Neural progenitor cell (in vitro differentiated cells): ENCODE results near the gene GABRR1. TPM values are rescaled to one million over a fixed set of nuclear protein-coding genes. Genes with fewer than 3 reads are reported as not detected.
"Not testable (repeated sequence)": the region's sequence is repeated elsewhere in the genome, so short reads cannot be mapped to it uniquely, and the experiment has no call there.

Experiments
- DNase-seq: peaks from one replicate; pipeline ENCODE4 v3.0.0-alpha.2; 2016; ENCODE audit warnings: low spot score
- H2AFZ ChIP-seq: fragments of 200-600 bp; sonication (generic); replicated peaks from 2 replicates; pipeline ENCODE4 v1.6.1; 2016; ENCODE audit warnings: antibody characterized with exemption
- H3F3A ChIP-seq: fragments of 200-600 bp; sonication (generic); 2 replicates; pipeline ENCODE4 v1.6.1; 2016; ENCODE audit warnings: antibody characterized with exemption, low read depth
- H3K27ac ChIP-seq: fragments of 200-600 bp; sonication (generic); 2 replicates; pipeline ENCODE4 v1.5.1; 2016; ENCODE audit warnings: mild to moderate bottlenecking
- H3K27me3 ChIP-seq: fragments of 200-600 bp; sonication (generic); 2 replicates; pipeline ENCODE4 v1.6.1; 2016; ENCODE audit warnings: mild to moderate bottlenecking, moderate library complexity
- H3K36me3 ChIP-seq: fragments of 200-600 bp; sonication (generic); 2 replicates; pipeline ENCODE4 v1.5.1; 2016
- H3K4me1 ChIP-seq: fragments of 200-600 bp; sonication (generic); 2 replicates; pipeline ENCODE4 v1.6.1; 2016; ENCODE audit warnings: mixed run types
- H3K4me2 ChIP-seq: fragments of 200-600 bp; sonication (generic); 2 replicates; pipeline ENCODE4 v1.6.1; 2016
- H3K4me3 ChIP-seq: fragments of 200-600 bp; sonication (generic); 2 replicates; pipeline ENCODE4 v1.5.1; 2016
- H3K79me2 ChIP-seq: fragments of 200-600 bp; sonication (generic); 2 replicates; pipeline ENCODE4 v1.6.1; 2016; ENCODE audit warnings: low read depth
- H3K9ac ChIP-seq: fragments of 200-600 bp; sonication (generic); 2 replicates; pipeline ENCODE4 v1.6.1; 2016
- H3K9me3 ChIP-seq: fragments of 200-600 bp; sonication (generic); 2 replicates; pipeline ENCODE4 v1.5.1; 2016; ENCODE audit warnings: low read depth
- H4K20me1 ChIP-seq: fragments of 200-600 bp; sonication (generic); 2 replicates; pipeline ENCODE4 v1.6.1; 2016; ENCODE audit warnings: low read depth
- H3K27ac Mint-ChIP-seq: 3 replicates; pipeline ENCODE4 v1.8.0; 2021; ENCODE audit warnings: mixed read lengths
- H3K27me3 Mint-ChIP-seq: 2 replicates; pipeline ENCODE4 v1.8.0; 2022; ENCODE audit warnings: low read depth, mild to moderate bottlenecking, inconsistent platforms, moderate library complexity, mixed read lengths; ENCODE audit not compliant: insufficient read depth
- H3K36me3 Mint-ChIP-seq: 3 replicates; pipeline ENCODE4 v1.8.0; 2021; ENCODE audit warnings: mixed read lengths
- H3K4me1 Mint-ChIP-seq: 3 replicates; pipeline ENCODE4 v1.8.0; 2021; ENCODE audit warnings: mixed read lengths
- H3K4me3 Mint-ChIP-seq: 3 replicates; pipeline ENCODE4 v1.8.0; 2021; ENCODE audit warnings: mild to moderate bottlenecking, moderate library complexity, mixed read lengths
- H3K9me3 Mint-ChIP-seq: 3 replicates; pipeline ENCODE4 v1.8.0; 2020; ENCODE audit warnings: mixed read lengths
- EZH2 ChIP-seq: fragments of 200-600 bp; sonication (generic); IDR thresholded peaks from 2 replicates; pipeline ENCODE4 v1.6.1; 2017; ENCODE audit warnings: antibody characterized with exemption, mild to moderate bottlenecking, moderate library complexity
- EZH2phosphoT487 ChIP-seq: fragments of 200-600 bp; sonication (generic); IDR thresholded peaks from 2 replicates; pipeline ENCODE4 v1.6.1; 2017; ENCODE audit warnings: antibody characterized with exemption
- total RNA-seq: library from RNA; depleted of rRNA; stranded (reverse); fragments of >200 nt; gene quantifications from 2 replicates; pipeline ENCODE4 v1.2.3, GENCODE V29; 2015; ENCODE audit warnings: low replicate concordance
- TF ChIP-seq, protein P1 (sequence below): fragments of 200-600 bp; sonication (generic); IDR thresholded peaks from 2 replicates; pipeline ENCODE4 v1.5.1; 2017; ENCODE audit warnings: antibody characterized with exemption, mild to moderate bottlenecking

Gene GABRR1
- total RNA-seq, 1 donor from 2014 or later = not detected

DNA sequence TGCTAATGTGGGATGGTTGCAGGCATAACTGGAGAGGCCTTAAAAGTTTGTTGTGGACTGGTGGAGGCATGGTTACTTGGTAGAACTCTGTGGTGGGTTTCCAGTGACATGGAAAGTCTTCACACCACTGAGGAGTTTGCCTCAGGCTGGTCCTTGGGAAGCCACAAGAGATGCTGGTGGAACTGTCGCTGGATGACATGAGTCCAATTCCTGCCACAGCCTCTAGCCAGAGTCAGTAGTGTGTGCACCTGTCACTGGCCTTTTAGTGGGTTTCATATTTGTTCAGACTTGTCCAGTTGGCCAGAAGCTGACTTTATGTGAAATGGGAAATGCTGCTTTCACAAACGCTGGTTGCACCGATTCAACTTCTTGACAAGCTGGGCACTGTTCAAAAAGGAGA, 85.6 kb downstream of the GABRR1 start:
- TF ChIP-seq, protein P1, sequence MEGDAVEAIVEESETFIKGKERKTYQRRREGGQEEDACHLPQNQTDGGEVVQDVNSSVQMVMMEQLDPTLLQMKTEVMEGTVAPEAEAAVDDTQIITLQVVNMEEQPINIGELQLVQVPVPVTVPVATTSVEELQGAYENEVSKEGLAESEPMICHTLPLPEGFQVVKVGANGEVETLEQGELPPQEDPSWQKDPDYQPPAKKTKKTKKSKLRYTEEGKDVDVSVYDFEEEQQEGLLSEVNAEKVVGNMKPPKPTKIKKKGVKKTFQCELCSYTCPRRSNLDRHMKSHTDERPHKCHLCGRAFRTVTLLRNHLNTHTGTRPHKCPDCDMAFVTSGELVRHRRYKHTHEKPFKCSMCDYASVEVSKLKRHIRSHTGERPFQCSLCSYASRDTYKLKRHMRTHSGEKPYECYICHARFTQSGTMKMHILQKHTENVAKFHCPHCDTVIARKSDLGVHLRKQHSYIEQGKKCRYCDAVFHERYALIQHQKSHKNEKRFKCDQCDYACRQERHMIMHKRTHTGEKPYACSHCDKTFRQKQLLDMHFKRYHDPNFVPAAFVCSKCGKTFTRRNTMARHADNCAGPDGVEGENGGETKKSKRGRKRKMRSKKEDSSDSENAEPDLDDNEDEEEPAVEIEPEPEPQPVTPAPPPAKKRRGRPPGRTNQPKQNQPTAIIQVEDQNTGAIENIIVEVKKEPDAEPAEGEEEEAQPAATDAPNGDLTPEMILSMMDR = no peak
- TF ChIP-seq EZH2phosphoT487 = no peak
- TF ChIP-seq EZH2 = no peak
- Histone ChIP-seq H3K27ac (no peak overlapping the region), H2AFZ (no peak overlapping the region), H3K79me2 (no peaks in the 10 kb centered on the region), H3K4me2 (no peak overlapping the region), H3K4me1 (no peaks in the 10 kb centered on the region), H4K20me1 (no peaks in the 10 kb centered on the region), H3K27me3 (no peaks in the 10 kb centered on the region), H3K4me3 (no peak overlapping the region), H3K9me3 (no peaks in the 10 kb centered on the region), H3K36me3 (no peaks in the 10 kb centered on the region), H3F3A (no peaks in the 10 kb centered on the region), H3K9ac (no peak overlapping the region)
- Mint-ChIP-seq H3K4me3 (no peak overlapping the region), H3K27ac (no peak overlapping the region), H3K4me1 (no peaks in the 10 kb centered on the region), H3K36me3 (peaks cover 8% of the 10 kb centered on the region), H3K27me3 (peaks cover 2% of the 10 kb centered on the region), H3K9me3 (peaks cover 22% of the 10 kb centered on the region)
- no peak for DNase-seq

DNA sequence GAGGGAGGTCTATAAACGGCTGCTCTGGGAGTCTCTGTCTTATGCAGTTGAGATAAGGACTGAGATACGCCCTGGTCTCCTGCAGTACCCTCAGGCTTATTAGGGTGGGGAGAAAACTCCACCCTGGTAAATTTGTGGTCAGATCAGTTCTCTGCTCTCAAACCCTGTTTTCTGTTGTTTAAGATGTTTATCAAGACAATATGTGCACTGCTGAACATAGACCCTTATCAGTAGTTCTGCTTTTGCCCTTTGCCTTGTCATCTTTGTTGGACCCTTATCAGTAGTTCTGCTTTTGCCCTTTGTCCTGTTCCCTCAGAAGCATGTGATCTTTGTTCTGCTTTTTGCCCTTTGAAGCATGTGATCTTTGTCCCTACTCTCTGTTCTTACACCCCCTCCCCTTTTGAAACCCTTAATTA, 88.9 kb downstream of the GABRR1 start:
- H3K9ac ChIP-seq, H2AFZ ChIP-seq, DNase-seq, H3K27ac ChIP-seq, H3K79me2 ChIP-seq, H3K27me3 Mint-ChIP-seq, H3K4me3 Mint-ChIP-seq, H3K4me2 ChIP-seq, H3F3A ChIP-seq, H3K27ac Mint-ChIP-seq, H4K20me1 ChIP-seq, H3K27me3 ChIP-seq, H3K4me3 ChIP-seq, H3K36me3 ChIP-seq, H3K9me3 ChIP-seq, H3K4me1 ChIP-seq, H3K36me3 Mint-ChIP-seq, H3K4me1 Mint-ChIP-seq: not testable (repeated sequence)
- peaks cover 18% of the 10 kb centered on the region for H3K9me3 Mint-ChIP-seq

Other genes starting within 250 kb of the GABRR1 start
- gene PNRC1, start 136.6 kb downstream of the GABRR1 start, total RNA-seq = 140 and 236 TPM in 2 replicates
- gene SRSF12, start 99.3 kb downstream of the GABRR1 start, total RNA-seq = 19.2 and 23.2 TPM in 2 replicates
- gene PM20D2, start 71.3 kb downstream of the GABRR1 start, total RNA-seq = 19.4 and 27.6 TPM in 2 replicates
- 0.28 TPM in 1 of 2 replicates, not detected in the other for gene GABRR2, start 97.9 kb upstream of the GABRR1 start, total RNA-seq
- gene UBE2J1, start 135.4 kb upstream of the GABRR1 start, total RNA-seq = 27.4 and 43.0 TPM in 2 replicates
- gene RRAGD, start 194.9 kb upstream of the GABRR1 start, total RNA-seq = 18.6 and 20.7 TPM in 2 replicates
- 36.3 and 45.0 TPM in 2 replicates for gene ANKRD6, start 215.8 kb upstream of the GABRR1 start, total RNA-seq